ENCODE measurements around the gene ANP32B. TPM values are rescaled to one million over a fixed set of nuclear protein-coding genes. Genes with fewer than 3 reads are reported as not detected.

Gene ANP32B
- total and polyA plus RNA-seq, 7 donors = 52.8 to 136 (median 70.6) TPM

GRCh38 chr9:98024702-98025101 lies 41.6 kb downstream of the ANP32B start:
- no peak for ATAC-seq
- H3K4me1 ChIP-seq = peaks cover 12% of the 10 kb centered on the region
- no peak for TF ChIP-seq CTCF (IDR thresholded peaks at IDR 0.05)
- H3K27ac ChIP-seq = no peak overlapping the region
- WGBS, 3 donors = 94 to 95% (median 94%) methylated on average over 1 of the region's 1 CpG
- intact Hi-C loops (cut with DNase I) = no loop called here
- no peaks in the 10 kb centered on the region for H3K9me3 ChIP-seq
- no peaks in the 10 kb centered on the region for H3K27me3 ChIP-seq (ENCODE audit: insufficient read depth in 3 of 3, low read length in 2 of 3)
- no peak for DNase-seq
- peaks cover 0 to under 1% of the 10 kb centered on the region in 2 donors for H3K36me3 ChIP-seq (ENCODE audit: insufficient read depth in 1 of 2, low read depth in 1 of 2)
- no peak overlapping the region for H3K4me3 ChIP-seq

- Histone ChIP-seq H3K27ac (no peak overlapping the region), H3K4me3 (no peak overlapping the region), H3K36me3 (ENCODE audit: insufficient read depth in 1 of 2, low read depth in 1 of 2) (no peaks in the 10 kb centered on the region), H3K27me3 (ENCODE audit: insufficient read depth in 3 of 3, low read length in 2 of 3) (no peaks in the 10 kb centered on the region), H3K9me3 (no peaks in the 10 kb centered on the region), H3K4me1 (peaks cover 12% of the 10 kb centered on the region)
- no peak for TF ChIP-seq CTCF (IDR thresholded peaks at IDR 0.05)
- intact Hi-C loops (cut with DNase I) = loop anchor here in 1 of 2 donors (5.0 kb wide), 2 partner anchors 44 to 109 kb away; partner anchors contain the start of gene TRMO
- ATAC-seq (no peak), DNase-seq (no peak)
These were observed 48.0 kb downstream of the ANP32B start for GRCh38 chr9:98031169-98031568.

GRCh38 chr9:98031935-98032334 lies 48.8 kb downstream of the ANP32B start:
- ATAC-seq (no peak), DNase-seq (no peak)
- no peak for TF ChIP-seq CTCF (IDR thresholded peaks at IDR 0.05)
- no peak overlapping the region for H3K4me3 ChIP-seq
- intact Hi-C loops (cut with DNase I) = loop anchor here in 1 of 2 donors (5.0 kb wide), 2 partner anchors 45 to 110 kb away; partner anchors contain the start of gene TRMO
- H3K27ac ChIP-seq = no peak overlapping the region
- H3K4me1 ChIP-seq = peaks cover 20% of the 10 kb centered on the region
- no peaks in the 10 kb centered on the region for H3K9me3 ChIP-seq
- no peaks in the 10 kb centered on the region for H3K27me3 ChIP-seq (ENCODE audit: insufficient read depth in 3 of 3, low read length in 2 of 3)
- no peaks in the 10 kb centered on the region for H3K36me3 ChIP-seq (ENCODE audit: insufficient read depth in 1 of 2, low read depth in 1 of 2)
- 88 to 94% (median 93%) methylated on average over 1 of the region's 1 CpG for WGBS, 3 donors

- ATAC-seq (peak; percentile 53 to 76 (median 74)), DNase-seq (peak; percentile 79 to 88)
- TF ChIP-seq CTCF (IDR thresholded peaks at IDR 0.05) = peak; percentile 89
- peak overlapping the region; percentile 87 for H3K27ac ChIP-seq
- no peaks in the 10 kb centered on the region for H3K9me3 ChIP-seq
- intact Hi-C loops (cut with DNase I) = loop anchor here (2.0 to 5.0 kb wide), 3 partner anchors 48 to 113 kb away; partner anchors contain the start of gene TRMO (in 1 of the 2)
- no peaks in the 10 kb centered on the region for H3K36me3 ChIP-seq (ENCODE audit: insufficient read depth in 1 of 2, low read depth in 1 of 2)
- H3K4me1 ChIP-seq = peaks cover 31% of the 10 kb centered on the region
- peak overlapping the region; percentile 15 for H3K4me3 ChIP-seq
- H3K27me3 ChIP-seq (ENCODE audit: insufficient read depth in 3 of 3, low read length in 2 of 3) = no peaks in the 10 kb centered on the region
- 31 to 41% (median 35%) methylated on average over 20 of the region's 20 CpGs for WGBS, 3 donors
These were observed 51.7 kb downstream of the ANP32B start for GRCh38 chr9:98034593-98035546.
